CD4-positive, alpha-beta T cell treated with Interleukin-15 for 1 hour (primary cell): ENCODE data around the gene HCFC1.

Source experiments
- DNase-seq: peaks from one replicate; pipeline ENCODE4 v3.0.0-alpha.2; 2020

The HCFC1 gene

DNA sequence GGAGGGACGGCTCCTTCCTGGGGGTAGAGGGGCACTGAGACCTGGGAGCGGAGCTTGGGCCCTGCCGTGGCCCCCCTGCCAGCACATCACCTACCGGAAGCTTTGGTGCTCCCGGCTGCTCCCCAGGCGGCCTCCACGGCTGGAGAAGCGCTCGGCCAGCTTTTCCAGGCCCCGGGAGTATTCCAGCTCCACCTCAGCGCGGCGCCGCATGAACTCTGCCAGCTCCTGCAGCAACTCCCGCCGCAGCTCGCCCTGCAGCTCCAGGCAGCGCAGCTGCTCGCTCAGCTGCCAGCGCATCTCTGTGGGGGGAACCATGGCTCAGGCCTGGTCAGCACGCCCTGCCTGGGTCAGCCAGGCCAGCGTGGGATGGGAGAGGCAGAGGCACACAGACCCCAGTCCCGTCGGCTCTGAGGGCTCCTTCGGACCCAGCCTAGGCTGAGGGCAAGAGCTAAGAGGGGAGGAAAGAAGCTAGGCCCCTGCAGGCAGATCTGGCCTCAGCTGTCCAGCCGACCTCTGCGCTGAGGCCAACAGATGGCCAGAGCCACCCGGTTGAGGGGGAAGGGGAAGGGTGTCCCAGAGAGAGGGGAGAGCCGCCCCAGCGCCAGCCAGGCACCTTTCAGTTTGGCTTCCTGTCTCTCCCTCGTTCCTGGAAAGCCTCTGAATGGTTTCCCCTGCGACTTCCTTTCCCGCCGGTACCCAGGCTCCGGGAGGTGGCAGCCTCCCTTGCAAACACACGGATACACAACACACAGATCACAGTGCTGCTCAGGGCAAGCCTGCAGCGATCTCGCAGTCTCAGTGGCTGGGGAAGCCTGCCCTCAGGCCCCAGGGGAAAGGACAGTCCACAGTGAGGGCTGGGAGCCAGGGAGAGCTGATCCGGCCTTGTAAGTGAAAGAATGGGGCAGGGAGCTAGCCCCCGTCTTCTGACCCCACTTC lies 49.8 kb downstream of the HCFC1 start:
- DNase-seq = no peak

DNA sequence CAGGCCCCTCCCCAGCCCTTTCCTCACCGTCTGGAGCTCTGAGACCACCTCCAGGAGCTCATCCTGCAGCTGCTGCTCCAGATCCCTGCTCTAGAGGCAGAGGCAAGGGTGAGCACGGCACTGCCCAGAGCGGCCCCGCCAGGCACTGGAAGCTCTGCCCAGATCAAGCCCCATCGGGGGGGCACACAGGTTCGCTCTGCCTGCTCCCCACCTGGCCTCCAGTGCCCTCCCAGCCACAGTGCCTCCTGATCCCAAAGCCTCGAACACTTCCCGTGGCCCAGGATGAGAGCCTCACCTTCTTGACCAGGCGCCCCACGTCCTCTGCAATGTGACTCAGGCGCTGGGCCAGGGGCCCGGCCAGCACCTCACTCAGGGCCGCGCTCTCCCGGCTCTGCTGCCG lies 50.5 kb downstream of the HCFC1 start:
- no peak for DNase-seq

- DNase-seq = no peak
Measured at GRCh38 chrX:153920546-153920945, 51.1 kb downstream of the HCFC1 start.

GRCh38 chrX:153919281-153919680 lies 52.3 kb downstream of the HCFC1 start:
- no peak for DNase-seq

- DNase-seq = no peak
Measured at GRCh38 chrX:153917869-153918268, 53.7 kb downstream of the HCFC1 start.

DNA sequence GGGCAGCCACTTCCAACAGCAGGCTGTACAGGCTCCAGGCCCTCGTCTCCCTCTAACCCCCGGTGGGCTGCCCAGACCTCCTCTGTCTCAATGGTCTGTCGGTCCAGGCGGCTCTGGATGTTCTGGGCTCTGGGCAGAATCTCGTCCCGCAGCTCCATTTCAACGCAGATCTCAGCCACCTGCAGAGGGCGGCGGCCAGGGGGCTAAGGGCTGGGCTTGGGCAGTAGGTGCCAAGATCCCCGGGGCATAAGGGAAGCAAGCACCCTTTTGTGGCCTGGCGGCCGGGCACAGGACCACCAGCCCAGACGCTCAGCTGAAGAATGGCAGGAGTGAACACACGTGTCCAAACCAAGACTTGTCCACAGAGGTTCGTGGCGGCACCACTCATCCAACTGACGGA lies 57.9 kb downstream of the HCFC1 start:
- DNase-seq = no peak

- DNase-seq = no peak
Measured at GRCh38 chrX:153913211-153913610, 58.4 kb downstream of the HCFC1 start.

DNA sequence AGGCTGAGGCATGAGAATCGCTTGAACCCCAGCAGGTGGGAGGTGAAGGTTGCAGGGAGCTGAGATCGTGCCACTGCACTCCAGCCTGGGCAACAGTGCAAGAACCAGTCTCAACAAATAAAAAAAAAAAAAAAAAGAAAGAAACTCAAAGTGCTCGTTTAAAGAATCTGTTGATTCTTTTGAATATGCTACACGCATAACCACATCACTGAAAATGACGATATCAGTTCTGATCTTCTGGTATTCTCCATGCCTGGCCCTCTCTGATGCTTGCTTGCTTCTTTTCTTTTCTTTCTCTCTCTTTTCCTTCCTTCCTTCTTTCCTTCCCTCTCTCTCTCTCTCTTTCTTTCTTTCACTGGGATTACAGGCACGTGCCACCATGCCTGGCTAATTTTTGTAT lies 59.8 kb downstream of the HCFC1 start:
- no peak for DNase-seq

GRCh38 chrX:153910446-153910845 lies 61.2 kb downstream of the HCFC1 start:
- DNase-seq = no peak

GRCh38 chrX:153909980-153910360 lies 61.6 kb downstream of the HCFC1 start:
- no peak for DNase-seq

DNA sequence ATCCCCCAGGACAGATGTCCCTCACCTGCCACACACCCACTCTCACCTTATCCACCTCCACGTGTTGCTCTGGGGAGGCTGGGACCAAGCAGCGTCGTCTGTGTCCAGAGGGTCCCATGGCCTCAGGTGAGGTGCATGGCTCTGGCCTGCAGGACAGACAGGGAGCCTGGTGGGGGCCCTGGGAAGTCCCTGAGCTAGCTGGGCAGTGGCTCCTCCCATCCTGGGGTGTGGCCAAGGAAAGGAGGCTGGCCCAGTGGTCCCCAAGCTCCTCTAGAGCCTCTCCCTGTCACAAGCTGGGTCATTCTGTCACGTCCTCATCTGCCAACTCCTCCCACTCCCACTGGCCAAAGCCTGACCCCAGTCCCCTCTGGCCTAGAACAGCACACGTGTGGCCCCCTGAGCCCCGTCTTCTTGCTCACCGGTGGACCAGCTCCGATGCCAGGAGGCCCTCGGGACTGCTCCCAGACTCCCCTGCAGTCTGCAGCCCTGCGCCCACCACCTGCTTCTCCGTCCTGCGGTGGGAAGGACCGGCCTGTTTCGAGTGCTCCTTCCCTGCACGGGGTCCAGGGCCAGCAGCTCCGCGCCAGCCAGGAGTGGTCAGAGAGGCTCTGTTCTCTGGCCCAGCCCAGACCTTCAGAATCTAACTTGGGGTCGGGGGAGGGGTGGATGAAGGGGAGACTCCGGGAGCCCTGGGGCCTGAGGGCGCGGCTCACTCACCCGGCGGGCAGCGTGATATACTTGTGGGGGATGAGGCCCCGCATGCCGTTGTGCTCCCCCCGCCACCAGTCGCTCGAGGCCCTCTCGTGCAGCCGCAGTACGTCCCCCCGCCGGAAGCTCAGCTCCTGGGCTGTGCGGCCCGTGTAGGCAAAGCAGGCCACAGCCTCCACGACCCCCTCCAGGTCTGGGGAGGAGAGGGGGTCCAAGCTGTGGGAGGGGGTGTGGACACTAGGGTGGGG lies 62.3 kb downstream of the HCFC1 start:
- DNase-seq = no peak

DNA sequence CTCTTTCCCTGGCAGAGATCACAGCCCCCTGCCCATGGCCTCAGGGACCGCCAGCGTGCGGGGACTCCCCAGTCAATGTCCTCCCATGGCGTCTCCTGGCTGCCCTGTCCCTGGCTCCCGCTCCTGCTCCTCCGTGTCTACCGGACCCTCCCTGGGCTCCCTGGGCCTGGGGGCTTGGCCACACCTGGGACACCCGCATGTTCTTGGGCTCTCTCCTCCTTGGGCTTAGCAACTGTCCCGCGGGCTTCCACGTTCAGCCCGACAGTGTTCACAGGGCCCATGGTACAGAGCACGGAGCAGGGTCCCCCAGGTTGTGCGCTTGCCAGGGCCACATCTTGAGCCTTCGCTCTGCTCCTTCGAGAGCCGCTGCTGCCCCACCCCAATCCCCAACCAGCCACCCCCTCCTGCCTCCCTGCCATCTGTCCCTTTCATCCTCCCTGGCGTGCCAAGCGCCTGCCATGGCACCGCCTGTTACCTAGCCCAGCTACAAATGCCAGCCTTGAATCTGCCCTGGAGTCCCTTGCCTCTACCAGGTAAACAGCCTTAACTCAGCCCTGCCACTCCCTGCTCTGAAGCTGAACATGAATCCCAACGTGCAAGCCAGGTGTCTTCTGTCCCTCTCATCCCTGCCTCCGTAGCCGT lies 63.3 kb downstream of the HCFC1 start:
- DNase-seq = no peak

DNA sequence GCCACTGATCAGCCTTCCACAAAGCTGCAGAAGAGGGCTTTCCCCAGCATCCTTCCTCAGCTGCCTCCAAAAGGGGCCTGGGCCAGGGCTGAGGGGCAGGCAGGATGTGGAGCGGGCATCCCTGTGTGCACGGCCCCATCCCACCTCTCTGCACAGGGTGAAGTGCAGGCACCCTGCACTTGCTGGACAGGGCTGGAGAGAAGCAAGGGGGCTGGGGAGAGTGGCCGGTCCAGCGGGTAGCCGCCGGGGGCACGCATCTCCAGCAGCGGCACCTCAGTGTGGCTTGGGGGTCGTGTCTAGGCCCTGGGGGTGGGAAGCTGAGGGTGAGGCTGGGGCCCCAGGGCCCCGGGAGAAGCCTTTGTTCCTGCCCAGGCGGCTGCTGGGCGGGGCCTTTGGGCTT lies 64.2 kb downstream of the HCFC1 start:
- DNase-seq = no peak

DNA sequence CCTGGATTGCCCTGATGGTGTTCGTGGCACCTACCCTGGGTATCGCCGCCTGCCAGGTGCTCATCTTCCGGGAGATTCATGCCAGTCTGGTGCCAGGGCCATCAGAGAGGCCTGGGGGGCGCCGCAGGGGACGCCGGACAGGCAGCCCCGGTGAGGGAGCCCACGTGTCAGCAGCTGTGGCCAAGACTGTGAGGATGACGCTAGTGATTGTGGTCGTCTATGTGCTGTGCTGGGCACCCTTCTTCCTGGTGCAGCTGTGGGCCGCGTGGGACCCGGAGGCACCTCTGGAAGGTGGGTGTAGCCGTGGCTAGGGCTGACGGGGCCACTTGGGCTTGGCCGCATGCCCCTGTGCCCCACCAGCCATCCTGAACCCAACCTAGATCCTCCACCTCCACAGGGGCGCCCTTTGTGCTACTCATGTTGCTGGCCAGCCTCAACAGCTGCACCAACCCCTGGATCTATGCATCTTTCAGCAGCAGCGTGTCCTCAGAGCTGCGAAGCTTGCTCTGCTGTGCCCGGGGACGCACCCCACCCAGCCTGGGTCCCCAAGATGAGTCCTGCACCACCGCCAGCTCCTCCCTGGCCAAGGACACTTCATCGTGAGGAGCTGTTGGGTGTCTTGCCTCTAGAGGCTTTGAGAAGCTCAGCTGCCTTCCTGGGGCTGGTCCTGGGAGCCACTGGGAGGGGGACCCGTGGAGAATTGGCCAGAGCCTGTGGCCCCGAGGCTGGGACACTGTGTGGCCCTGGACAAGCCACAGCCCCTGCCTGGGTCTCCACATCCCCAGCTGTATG lies 65.3 kb downstream of the HCFC1 start:
- DNase-seq = peak; percentile 35

GRCh38 chrX:153905481-153906095 lies 66.0 kb downstream of the HCFC1 start:
- DNase-seq = no peak

DNA sequence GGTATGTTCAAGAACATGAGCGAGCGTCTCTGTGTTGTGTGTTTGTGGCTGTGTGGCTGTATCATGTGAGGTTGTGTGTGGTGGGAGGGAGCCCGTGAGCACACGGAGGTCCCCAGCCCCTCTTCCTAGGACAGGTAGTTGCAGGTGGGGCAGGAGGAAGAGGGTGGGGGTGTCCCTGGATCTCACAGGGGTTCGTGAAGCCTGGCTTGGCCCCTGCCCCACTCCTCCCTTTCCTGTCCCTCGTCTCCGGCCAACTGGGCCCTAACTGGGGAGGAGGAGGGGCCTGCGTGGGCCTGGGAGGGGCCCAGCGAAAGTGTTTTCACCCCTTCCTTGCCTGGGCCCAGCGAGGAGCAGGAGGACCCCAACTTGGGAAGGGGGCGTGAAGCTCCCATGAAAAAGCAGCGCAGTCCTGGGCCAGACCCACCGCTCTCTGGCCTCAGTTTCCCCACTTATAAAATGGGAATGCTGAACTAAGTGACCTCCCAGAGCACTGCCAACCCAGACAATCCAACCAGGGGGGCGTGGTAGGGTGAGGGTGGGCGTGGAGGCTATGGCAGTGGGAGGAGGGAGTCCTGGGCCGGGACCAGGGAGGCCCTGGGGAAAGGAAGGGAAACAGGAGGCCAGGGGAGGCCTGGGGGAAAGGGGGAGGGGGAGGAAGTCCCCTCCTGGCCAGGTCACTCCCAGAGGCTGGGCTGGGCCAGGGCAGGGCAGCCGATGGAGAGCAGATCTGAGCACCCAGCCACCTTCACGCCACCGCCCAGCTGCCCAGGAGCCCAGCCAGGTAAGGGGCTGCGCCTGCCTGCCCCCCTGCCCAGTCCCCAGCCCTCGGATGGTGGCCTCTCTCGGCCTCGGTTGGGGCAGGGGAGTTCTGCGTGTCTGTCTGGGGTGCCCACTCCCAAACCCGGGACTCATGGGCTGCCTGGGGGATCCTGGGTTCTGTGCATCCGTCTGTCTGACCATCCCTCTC lies 67.3 kb downstream of the HCFC1 start, which contains the start of gene AVPR2:
AVPR2 (plus strand) TSS at position 683 of the 967 bp plus-strand sequence. CDS start 473 bp downstream, outside the sequence.
- DNase-seq = no peak

DNA sequence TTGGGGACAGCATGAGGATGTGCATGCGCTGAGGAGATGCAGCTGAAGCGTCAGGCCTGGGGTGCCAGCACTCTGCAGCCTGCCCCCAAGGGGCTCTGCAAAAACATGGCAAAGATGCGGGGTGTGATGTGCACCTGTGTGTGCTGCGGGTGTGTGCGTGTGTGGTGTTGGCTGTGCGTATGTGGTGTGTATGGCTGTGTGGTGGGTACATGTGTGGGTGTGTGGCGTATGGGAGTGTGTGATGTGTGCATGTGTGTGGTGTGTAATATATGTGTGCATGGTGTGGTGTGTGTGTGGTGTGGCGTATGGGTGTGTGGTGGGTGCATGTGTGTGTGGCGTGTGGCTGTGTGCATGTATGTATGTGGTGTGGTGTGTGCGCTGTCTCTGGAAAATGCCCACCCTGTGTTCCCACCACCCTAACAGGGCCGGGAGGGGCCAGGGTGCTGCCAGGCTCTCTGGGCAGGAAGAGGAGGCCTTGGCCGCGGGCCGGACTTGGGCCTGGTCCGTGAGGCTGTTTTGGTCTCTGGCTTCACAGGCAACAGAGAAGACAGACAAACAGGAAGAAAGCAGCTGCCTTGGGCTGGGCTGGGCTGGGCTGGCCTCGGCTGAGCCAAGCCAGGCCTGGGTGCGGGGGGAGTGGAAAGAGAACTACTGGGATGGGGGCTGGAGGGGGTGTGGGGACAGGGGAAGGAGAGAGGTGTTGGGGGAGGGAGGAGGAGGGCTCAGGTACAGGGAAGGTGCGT lies 68.2 kb downstream of the HCFC1 start:
- DNase-seq = no peak

DNA sequence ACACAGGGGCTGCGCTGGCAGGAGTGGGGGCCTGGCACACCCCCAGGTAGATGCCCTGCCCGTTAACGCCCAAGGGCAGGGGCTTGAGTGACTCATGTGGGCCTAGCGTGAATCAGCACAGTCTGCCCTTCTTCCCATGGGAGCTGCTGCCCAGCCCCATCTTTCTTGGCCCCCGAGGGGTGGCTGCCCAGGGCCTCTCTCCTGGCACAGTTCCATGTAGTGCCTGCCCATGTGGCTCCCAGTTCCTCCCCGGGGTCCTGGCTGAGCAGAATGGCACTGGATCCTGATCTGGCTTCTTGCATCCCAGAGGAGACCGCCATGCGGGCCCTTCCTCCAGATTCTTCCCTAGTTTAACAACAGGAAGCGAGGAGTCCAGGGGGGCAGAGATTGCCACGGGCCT lies 69.2 kb downstream of the HCFC1 start:
- DNase-seq = no peak

DNA sequence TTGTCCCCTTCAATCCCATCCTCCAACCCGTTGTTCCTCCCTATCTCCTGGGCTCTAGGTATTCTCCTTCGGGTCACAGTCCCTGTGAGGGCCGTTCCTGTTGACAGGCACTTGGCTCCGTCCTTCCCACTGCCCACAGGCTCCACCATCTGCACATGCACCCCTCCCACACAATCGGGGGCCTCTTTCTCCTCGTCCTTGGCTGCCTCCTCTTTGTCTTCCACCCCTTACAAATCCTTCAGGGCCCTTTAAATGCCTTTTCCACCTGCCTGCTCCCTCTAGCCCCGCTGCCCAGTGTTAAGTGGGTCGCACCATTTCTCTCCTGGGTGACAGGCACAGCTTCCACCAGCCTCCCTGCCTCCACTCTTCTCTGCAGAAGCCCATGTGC lies 69.9 kb downstream of the HCFC1 start:
- DNase-seq = no peak
